ENCODE results near the gene XIRP2. TPM values are rescaled to one million over a fixed set of nuclear protein-coding genes. Genes with fewer than 3 reads are reported as not detected.

XIRP2 gene, protein sequence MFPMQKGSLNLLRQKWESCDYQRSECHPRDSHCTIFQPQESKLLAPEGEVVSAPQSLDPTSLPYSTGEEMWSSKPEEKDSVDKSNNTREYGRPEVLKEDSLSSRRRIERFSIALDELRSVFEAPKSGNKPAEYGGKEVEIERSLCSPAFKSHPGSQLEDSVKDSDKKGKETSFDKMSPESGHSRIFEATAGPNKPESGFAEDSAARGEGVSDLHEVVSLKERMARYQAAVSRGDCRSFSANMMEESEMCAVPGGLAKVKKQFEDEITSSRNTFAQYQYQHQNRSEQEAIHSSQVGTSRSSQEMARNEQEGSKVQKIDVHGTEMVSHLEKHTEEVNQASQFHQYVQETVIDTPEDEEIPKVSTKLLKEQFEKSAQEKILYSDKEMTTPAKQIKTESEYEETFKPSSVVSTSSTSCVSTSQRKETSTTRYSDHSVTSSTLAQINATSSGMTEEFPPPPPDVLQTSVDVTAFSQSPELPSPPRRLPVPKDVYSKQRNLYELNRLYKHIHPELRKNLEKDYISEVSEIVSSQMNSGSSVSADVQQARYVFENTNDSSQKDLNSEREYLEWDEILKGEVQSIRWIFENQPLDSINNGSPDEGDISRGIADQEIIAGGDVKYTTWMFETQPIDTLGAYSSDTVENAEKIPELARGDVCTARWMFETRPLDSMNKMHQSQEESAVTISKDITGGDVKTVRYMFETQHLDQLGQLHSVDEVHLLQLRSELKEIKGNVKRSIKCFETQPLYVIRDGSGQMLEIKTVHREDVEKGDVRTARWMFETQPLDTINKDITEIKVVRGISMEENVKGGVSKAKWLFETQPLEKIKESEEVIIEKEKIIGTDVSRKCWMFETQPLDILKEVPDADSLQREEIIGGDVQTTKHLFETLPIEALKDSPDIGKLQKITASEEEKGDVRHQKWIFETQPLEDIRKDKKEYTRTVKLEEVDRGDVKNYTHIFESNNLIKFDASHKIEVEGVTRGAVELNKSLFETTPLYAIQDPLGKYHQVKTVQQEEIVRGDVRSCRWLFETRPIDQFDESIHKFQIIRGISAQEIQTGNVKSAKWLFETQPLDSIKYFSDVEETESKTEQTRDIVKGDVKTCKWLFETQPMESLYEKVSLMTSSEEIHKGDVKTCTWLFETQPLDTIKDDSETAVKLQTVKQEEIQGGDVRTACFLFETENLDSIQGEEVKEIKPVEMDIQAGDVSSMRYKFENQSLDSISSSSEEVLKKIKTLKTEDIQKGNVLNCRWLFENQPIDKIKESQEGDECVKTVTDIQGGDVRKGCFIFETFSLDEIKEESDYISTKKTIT (N-terminal part only)
- total RNA-seq (2014; rRNA removed): under 0.01 and 0.06 TPM in 2 replicates
- not detected for polyA plus RNA-seq (2012)

DNA sequence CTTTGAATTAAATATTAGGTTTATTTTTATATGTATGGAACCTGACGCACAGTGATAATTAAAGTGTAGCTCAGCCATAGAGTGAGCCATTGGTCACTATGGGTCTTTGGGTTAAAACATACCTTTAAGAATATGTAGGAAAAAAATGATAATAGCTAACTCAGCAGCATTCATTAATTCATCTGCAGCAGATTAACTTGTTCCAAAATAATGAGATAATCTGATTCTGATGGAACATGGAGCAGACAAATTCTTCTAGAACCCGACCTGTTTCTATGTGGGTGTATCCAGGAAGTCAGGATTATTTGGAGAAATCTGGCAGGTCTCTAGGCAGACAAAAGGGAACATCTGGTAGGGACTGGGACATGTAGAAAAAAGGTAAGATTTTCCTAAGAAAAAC lies at the start of gene XIRP2:
Gene XIRP2, plus strand, starts transcription at position 301 of the 400 bp plus-strand sequence. CDS start 15,003 bp downstream, outside the sequence.
- DNase-seq (ENCODE audit: low read depth): no peak

DNA sequence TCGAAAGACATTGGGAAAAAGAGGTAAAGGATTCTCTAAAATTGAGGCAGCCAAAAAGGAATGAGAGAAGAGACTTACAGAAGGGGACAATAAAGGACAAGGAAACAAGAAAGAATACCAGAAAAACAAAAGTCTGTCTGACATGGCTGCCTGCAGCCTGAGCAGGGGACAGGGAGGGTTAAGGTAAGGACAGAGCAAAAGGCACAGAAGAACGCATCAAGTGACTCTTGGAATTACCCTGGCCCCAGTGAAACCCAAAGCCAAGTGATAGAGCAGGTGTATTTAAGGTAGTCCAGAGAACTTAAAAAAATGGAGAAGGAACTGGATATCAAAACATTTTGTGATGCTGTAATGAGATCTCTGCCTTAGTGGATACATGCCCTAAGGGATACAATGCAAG lies 47.1 kb upstream of the XIRP2 start:
- no peak for DNase-seq (ENCODE audit: low read depth)

DNA sequence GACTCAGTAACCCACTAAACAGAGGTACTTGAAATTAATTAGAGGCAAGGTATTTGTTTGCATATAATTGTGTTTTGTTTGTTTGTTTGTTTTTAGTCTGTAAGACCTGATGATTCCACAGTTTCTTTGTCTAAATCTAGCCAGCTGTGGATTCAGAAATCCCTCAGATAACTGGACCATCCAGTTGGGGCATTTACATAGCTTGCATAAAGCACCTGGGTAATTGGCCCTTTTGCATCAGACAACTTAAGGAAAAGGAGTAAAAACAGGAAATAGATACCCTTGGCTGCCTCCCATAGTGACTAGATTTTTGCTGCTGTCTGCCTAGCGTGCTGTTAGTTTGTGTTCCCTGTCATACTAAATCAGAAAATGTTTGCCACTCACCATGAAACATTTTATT lies 46.6 kb upstream of the XIRP2 start:
- no peak for DNase-seq (ENCODE audit: low read depth)

DNA sequence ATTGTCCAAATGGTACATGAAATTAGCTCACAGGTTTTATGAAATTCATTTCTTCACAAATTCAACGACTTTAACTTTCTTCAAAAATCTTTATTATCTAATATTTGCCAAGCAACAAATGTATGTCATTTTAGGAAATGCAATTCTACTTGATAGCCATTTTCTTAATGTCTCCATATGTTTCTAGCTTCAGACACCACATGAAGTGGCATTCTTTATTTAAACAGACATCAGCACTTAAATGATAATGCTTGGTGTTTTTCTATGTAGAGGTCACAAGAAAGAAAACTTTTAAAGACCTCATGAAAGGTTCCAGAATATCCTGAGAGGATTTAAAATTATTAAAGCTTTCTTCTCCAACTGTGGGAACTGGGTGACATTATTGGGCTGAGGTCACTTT lies 44.2 kb upstream of the XIRP2 start:
- no peak for DNase-seq (ENCODE audit: low read depth)

DNA sequence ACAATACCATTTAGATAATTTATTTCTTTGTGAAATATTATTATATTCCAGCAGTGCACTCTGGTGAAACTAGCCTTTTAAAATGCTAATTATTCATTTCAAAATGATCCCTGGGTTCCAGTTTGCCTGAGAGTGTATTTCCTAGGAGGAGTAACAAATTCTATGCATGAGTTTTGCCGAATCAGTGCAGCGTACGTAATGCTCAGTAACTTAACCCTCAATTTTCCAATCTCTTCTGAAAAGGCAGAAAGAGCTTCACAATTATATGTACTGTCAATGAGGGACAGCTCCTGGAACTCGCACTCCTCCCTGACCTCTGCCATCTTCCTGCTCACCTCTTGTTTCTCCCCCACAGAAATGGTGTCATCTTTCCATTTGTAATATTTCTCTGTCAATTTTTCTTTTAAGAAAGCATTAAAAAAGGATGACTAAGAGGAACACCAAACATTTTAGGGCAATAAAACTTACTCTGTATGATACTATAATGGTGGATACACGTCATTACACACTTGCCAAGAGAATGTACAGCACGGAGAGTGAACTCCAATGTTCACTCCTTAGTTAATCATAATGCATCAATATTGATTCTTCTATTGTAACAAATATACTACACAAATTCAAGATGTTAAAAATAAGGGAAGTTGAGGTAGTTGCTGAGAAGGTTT lies 25.7 kb upstream of the XIRP2 start:
- DNase-seq (ENCODE audit: low read depth): no peak

DNA sequence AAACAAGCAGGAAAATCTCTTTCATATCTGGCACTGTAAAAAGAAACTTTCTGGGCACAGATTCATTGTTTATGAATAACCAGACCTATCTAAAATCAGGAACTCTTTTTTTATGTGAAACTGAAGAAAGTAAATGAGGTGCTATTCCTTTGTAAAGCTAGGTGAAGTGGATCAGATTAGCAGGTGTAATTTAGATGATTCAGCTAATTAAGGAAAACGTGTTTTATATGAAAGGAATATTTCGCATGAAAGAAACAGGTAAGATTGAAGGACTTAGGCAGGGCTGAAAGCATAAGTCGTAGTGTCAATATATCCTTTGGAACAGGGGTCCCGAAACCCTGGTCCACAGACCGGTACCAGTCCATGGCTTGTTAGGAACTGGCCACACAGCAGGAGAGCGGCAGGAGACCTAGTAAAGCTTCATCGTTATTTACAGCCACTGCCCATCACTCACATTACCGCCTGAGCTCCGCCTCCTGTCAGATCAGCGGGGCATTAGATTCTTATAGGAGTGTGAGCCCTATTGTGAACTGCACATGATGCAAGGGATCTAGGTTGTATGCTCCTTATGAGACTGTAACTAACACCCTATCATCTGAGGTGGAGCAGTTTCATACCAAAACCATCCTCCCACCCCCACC lies 20.3 kb upstream of the XIRP2 start:
- no peak for DNase-seq (ENCODE audit: low read depth)

DNA sequence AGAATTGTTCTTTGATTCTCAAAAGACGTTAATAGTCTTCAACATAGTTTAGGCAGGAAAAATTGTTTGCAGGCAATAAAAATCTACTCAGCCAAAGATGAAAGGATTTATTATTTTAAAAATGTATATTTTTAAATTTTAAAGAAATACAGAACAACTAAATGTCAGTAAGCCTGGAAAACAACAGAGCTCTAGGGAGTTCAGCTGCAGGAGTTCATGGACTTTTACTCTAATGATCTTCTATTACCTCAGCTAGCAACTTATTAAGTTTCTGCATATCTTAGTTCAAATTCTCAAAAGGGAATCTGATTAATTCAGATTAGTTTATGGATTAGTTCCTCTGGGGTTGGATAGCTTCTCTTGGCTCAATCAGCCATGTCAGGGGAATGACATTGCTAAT lies 17.9 kb upstream of the XIRP2 start:
- DNase-seq (ENCODE audit: low read depth): no peak

DNA sequence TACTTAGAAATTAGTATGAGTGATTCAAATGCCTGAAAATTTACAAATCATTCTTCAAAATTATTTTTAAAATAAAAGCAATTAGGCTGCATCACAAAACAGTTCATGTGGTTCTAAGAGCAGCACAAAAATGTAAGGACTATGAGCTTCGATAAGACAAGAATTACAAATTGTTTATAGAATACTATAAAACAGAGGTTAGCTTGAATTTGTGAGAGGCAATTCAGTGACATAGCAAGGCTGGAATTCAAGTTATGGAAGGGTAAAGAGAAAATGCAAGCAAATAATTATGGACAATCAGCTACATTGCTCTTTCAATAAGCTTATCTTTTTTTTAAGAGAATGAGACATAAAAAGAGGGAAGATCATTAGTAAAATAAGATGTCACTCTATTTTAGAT lies 7.1 kb upstream of the XIRP2 start:
- DNase-seq (ENCODE audit: low read depth): no peak

DNA sequence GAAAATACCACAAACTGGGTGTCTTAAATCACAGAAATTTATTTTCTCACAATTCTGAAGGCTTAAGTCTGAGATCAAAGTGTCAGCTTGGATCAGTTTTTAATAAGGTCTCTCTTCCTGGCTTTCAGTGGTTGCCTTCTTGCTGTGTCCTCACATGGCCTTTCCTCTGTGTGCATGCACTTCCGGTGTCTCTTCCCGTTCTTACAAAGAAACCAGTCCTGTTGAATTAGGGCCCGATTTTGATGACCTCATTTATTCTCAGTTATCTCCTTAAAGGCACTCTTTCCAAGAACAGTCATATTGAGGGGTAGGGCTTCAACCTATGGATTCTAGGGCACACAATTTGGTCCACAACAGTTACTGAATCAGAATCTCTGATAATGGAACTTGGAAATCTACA lies 5.4 kb upstream of the XIRP2 start:
- DNase-seq (ENCODE audit: low read depth): no peak

DNA sequence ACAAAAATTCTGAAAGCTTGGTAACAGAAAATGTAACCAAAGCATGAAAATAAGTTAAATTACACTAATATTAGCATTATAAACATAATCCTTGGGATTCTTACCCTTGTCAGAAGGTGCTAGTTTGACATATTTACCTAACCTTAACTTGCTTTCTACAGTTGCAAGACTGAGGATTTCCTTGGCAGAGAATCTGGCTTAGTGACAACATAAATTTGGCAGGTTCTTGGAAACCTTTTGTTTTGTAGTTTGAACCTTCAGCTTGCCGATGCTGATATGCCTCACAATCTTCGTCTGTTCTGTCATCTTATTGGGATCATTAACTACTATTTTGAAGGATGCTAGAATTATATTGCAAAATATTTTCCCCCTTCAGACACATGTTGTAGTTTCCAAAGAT lies 3.4 kb downstream of the XIRP2 start:
- DNase-seq (ENCODE audit: low read depth): no peak

DNA sequence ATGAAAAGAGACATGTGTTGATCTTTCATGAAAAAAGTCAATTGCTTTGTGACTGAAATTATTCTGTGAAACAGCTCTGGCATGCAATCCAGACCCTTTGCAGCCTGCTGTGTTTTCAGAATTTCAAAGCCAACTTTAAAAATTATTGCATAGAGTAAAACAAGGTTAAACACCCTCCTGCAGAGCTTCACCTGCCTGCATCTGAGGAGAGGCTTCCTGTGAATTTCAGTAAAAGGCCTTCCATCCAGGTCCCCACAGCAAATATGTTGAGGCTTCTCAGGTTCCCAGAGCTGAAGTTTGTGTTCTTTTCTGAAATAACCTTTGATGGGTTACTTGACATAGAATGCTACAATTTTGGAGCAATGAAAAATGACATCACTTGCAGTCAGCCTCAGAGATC lies 4.1 kb downstream of the XIRP2 start:
- no peak for DNase-seq (ENCODE audit: low read depth)

DNA sequence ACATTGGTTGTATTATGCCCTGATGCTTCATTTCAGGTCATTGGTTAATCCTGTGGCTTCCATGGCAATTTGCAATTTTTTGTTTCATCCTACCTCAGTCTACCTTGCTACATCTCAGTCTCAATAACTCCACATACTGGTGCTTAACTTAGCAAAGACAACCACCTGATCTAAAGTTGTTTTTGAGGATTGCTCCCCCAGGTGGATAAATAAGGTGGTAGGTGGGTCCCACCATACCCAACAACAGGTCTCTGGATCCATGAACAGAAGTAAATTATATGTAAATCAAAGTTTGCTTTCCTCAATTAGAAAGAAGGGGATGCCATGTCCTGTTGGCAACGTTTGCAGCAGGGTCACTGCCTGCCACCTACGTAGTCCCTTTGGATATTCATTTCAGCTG lies 7.0 kb downstream of the XIRP2 start:
- DNase-seq (ENCODE audit: low read depth): no peak

DNA sequence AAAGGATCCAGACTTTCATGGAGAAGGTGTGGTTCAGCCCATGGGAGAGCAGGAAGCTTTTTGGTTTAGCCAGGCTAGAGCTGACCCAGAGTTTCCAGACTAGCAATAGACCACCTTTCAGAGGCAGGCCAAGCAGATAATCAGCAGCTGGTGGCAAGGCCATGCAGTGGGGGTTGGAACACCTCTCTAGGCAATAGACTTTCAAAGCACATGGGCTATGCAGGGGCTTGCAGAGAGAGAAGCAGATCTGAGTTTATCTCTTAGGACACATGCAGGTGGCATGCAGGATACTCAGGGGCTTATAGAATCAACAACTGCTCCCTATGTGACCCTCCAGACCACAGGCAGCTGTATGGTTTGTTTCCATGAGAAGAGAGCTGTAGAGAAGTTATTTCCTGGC lies 9.4 kb downstream of the XIRP2 start:
- DNase-seq (ENCODE audit: low read depth): no peak

DNA sequence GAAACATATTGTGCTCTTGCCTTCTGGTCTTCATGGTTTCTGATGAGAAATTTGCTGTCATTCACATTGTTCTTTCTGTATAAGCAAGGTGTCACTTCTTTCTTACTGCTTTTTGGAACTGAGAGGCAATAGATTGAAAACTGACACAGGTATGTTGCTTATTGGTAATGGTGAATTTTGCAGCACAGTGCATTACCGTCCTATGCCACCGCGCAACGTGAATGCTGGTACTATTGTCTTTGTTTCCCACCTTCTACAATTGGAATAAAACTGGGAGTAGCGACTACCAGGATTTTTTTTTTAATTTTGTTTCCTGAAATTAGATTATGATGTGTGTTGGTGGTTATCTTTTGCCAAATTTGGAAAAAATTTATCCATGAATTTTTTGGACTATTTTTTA lies 11.4 kb downstream of the XIRP2 start:
- DNase-seq (ENCODE audit: low read depth): no peak

DNA sequence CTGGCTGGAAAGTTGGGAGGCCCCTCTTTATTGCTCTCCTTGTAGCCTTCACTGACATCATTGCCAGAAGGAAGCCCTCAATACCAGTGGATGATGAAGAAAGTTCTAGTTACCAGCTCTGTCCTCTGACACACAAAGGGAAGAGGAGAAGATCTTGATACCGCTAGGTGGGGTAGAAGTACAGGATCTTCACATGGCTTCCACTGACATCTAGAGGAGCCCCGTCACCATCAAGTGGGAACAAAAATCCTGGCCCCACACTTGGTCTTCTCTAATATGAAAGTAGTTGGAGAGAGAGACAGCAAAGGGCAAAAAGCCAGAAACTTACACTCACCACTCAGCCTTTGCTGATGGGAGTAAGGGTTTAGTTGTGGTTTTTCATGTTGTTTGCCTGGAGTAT lies 12.4 kb downstream of the XIRP2 start:
- DNase-seq (ENCODE audit: low read depth): no peak

DNA sequence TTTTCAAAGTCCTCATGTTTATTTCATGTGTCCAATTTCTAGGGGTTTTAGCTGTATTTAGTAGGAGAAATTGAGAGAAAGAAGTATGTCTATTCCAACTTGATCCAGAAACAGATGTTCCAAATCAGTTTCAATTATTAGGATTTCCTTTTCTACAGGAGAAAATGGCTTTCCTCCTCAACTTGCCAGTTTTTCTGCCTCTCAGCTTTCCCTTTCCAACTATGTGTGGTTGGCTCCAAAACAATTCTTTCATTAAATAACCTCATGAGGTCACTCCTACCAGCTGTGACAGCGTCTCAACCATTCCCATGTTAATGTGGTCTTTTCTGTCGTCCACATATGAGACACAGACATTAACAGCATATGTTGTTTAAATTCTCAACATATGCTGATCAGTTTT lies 13.1 kb downstream of the XIRP2 start:
- no peak for DNase-seq (ENCODE audit: low read depth)

DNA sequence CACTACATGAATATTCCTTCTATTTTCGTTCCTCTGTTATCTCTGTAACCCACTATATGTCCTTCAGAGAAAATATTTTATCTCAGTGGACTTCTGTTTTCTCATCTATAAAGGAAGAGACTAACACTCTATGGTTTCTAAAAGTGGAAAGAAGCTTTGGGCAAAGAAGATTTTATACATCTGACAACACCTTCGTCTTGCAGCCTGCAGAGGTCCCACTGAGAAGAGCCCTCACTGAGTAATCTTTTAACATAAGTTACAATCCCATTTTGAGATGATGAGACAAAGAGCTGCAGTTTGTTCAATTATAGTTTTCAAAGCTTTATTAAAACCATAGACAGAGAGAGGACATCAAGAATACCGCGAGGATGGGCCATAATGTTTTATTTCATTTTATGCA lies 28.7 kb downstream of the XIRP2 start:
- no peak for DNase-seq (ENCODE audit: low read depth)

DNA sequence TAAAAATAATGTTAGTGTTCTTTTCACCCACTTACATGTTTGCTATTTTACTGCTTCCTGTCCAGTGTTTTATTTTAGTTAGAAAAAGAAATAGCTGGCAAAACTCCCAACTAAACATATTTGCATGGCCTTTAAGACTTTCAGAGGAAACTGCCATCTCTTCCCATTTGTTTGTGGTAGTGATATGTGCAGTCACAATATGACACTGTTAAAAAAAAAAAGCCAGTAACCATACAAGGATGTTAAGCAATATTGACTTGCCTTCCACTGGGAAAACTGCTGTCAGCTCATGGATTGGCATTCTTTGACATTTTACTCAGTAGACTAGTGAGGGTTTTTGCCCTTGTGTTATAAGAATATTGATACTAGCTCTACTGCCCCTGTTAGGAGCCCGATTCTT lies 29.1 kb downstream of the XIRP2 start:
- DNase-seq (ENCODE audit: low read depth): no peak

DNA sequence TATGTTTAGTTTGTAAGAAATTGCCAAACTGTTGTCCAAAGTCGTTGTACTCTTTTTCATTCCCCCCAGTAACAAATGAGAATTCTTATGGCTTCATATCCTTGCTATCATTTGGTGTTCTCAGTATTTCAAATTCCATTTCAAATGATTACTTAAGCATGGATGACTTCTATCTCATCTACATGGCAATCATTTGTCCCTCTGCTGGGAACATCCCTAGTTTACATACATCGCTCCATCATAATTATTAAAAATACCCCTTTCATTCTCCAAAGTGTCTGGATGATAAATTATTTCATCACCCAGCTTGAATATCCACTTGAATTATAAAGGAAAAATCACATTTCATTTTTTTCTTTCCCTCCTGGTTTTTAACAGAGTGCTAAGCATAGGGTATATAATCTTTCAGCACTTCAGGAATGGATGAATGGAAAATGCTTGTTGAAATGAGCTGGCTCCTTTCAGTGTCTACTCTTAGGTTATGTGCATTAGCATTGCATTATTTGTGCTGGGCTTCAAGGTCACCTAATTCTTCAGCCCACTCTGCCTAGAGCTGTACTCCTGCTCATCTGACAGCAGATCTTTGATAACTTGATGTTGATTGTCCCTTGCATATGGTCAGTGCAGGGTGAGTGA lies 33.1 kb downstream of the XIRP2 start:
- no peak for DNase-seq (ENCODE audit: low read depth)

DNA sequence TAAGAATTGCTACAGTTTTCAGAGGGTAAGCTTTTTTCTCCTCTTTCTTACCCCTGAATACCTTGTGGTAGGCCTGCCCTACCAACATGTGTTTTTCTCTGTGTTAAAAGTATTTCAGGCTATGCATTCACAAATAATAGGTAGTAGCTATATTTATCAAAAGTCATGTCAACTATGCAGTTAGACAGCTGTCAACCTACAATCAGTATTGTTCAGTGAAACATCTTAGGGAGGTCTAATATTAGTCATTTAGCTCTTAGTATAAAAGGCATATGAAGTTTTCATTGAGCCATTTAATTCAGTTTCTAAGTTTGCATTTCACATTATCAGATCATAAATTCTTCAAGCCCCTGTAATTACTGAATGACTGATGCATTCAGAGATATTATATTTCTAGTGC lies 36.7 kb downstream of the XIRP2 start:
- no peak for DNase-seq (ENCODE audit: low read depth)

All from LHCN-M2 (cell line).